Activated CD4-positive, CD25-positive, alpha-beta regulatory T cell treated with anti-CD3 and anti-CD28 coated beads, Interleukin-2, amount 50 U/mL, for 24 hours (primary cell): ENCODE measurements around the gene OR2T2.
"Not testable (repeated sequence)": the region's sequence is repeated elsewhere in the genome, so short reads cannot be mapped to it uniquely, and the experiment has no call there.

Experiments used
- ATAC-seq, 2 donors: fragments of 150-1000 bp; cut with Tn5 transposase; one replicate each; pipeline ENCODE4 v1.10.0; 2021; ENCODE audit warnings: mild to moderate bottlenecking in 1 of 2, moderate library complexity in 1 of 2

Gene OR2T2

GRCh38 chr1:248445399-248445798 lies at the start of gene OR2T2:
Gene OR2T2 (plus strand): TSS chr1:248445637. CDS start chr1:248452798, 7,161 bp downstream.
- not testable (repeated sequence) for ATAC-seq

- no peak for ATAC-seq
Observed at GRCh38 chr1:248402748-248403147, 42.7 kb upstream of the OR2T2 start, which contains the start of gene OR2T1. Gene OR2T1 (plus strand): TSS chr1:248403048. CDS start chr1:248406148, 3,100 bp downstream.

- no peak for ATAC-seq
Observed at GRCh38 chr1:248404024-248404423, 41.4 kb upstream of the OR2T2 start.

- ATAC-seq, result no peak
Observed at GRCh38 chr1:248406721-248407692, 38.4 kb upstream of the OR2T2 start.

- no peak for ATAC-seq
Observed at GRCh38 chr1:248416226-248416625, 29.2 kb upstream of the OR2T2 start.

GRCh38 chr1:248417854-248418253 lies 27.6 kb upstream of the OR2T2 start:
- no peak for ATAC-seq

GRCh38 chr1:248421384-248421783 lies 24.1 kb upstream of the OR2T2 start:
- no peak for ATAC-seq

GRCh38 chr1:248427526-248428191 lies 17.8 kb upstream of the OR2T2 start:
- ATAC-seq, result not testable (repeated sequence)

- peak in 1 of 2 donors; percentile 43 for ATAC-seq
Observed at GRCh38 chr1:248428192-248428533, 17.3 kb upstream of the OR2T2 start.

- not testable (repeated sequence) for ATAC-seq
Observed at GRCh38 chr1:248431683-248432082, 13.8 kb upstream of the OR2T2 start.

- ATAC-seq, result not testable (repeated sequence)
Observed at GRCh38 chr1:248432201-248432600, 13.2 kb upstream of the OR2T2 start.

- ATAC-seq, result not testable (repeated sequence)
Observed at GRCh38 chr1:248433811-248434415, 11.5 kb upstream of the OR2T2 start.

- not testable (repeated sequence) for ATAC-seq
Observed at GRCh38 chr1:248434913-248435312, 10.5 kb upstream of the OR2T2 start.

- not testable (repeated sequence) for ATAC-seq
Observed at GRCh38 chr1:248436303-248436702, 9.1 kb upstream of the OR2T2 start.

GRCh38 chr1:248438668-248439067 lies 6.8 kb upstream of the OR2T2 start:
- ATAC-seq, result not testable (repeated sequence)

- ATAC-seq, result not testable (repeated sequence)
Observed at GRCh38 chr1:248439283-248439682, 6.2 kb upstream of the OR2T2 start.

GRCh38 chr1:248442500-248443277 lies 2.7 kb upstream of the OR2T2 start:
- ATAC-seq, result not testable (repeated sequence)

- ATAC-seq, result not testable (repeated sequence)
Observed at GRCh38 chr1:248444603-248445002, 834 bp upstream of the OR2T2 start.

GRCh38 chr1:248448409-248449074 lies 3.1 kb downstream of the OR2T2 start:
- peak in 1 of 2 donors; percentile 38 for ATAC-seq

GRCh38 chr1:248449821-248450465 lies 4.5 kb downstream of the OR2T2 start:
- not testable (repeated sequence) for ATAC-seq
